Endodermal cell (in vitro differentiated cells): ENCODE measurements around the gene DROSHA. TPM values are rescaled to one million over a fixed set of nuclear protein-coding genes. Genes with fewer than 3 reads are reported as not detected.

Experiments used
- DNase-seq: peaks from one replicate; pipeline ENCODE4 v3.0.0-alpha.2; 2017
- H3K27ac ChIP-seq: 2 replicates; pipeline ENCODE4 v1.5.1; 2013; ENCODE audit warnings: mild to moderate bottlenecking, low read depth, low read length, moderate library complexity
- H3K27me3 ChIP-seq: 2 replicates; pipeline ENCODE4 v1.6.1; 2013; ENCODE audit warnings: mild to moderate bottlenecking, low read length, moderate library complexity; ENCODE audit not compliant: insufficient read depth, control insufficient read depth, poor library complexity, severe bottlenecking
- H3K36me3 ChIP-seq: 2 replicates; pipeline ENCODE4 v1.7.0; 2013; ENCODE audit warnings: mild to moderate bottlenecking, low read length, moderate library complexity; ENCODE audit not compliant: control insufficient read depth, insufficient read depth
- H3K4me1 ChIP-seq: one replicate; pipeline ENCODE4 v1.7.0; 2013; ENCODE audit warnings: low read length; ENCODE audit not compliant: control insufficient read depth, insufficient read depth
- H3K4me3 ChIP-seq: 2 replicates; pipeline ENCODE4 v1.5.1; 2013; ENCODE audit warnings: mild to moderate bottlenecking, low read length, moderate library complexity
- H3K9ac ChIP-seq: 2 replicates; pipeline ENCODE4 v1.6.1; 2013; ENCODE audit warnings: mild to moderate bottlenecking, low read length, moderate library complexity; ENCODE audit not compliant: poor library complexity, severe bottlenecking; ENCODE audit errors: extremely low read depth
- H3K9me3 ChIP-seq: 2 replicates; pipeline ENCODE4 v1.6.1; 2013; ENCODE audit warnings: mild to moderate bottlenecking, low read length, moderate library complexity; ENCODE audit not compliant: control insufficient read depth
- H3K27ac Mint-ChIP-seq: 2 replicates; pipeline ENCODE4 v1.8.0; 2020; ENCODE audit warnings: mixed read lengths
- H3K27me3 Mint-ChIP-seq: 2 replicates; pipeline ENCODE4 v1.8.0; 2021; ENCODE audit warnings: mild to moderate bottlenecking, mixed read lengths; ENCODE audit not compliant: insufficient read depth
- H3K36me3 Mint-ChIP-seq: 2 replicates; pipeline ENCODE4 v1.8.0; 2020; ENCODE audit warnings: low read depth, mixed read lengths
- H3K4me1 Mint-ChIP-seq: 2 replicates; pipeline ENCODE4 v1.8.0; 2020; ENCODE audit warnings: mixed read lengths
- H3K4me3 Mint-ChIP-seq: 2 replicates; pipeline ENCODE4 v1.8.0; 2020; ENCODE audit warnings: mild to moderate bottlenecking, moderate library complexity, mixed read lengths
- H3K9me3 Mint-ChIP-seq: 2 replicates; pipeline ENCODE4 v1.8.0; 2020; ENCODE audit warnings: mild to moderate bottlenecking, mixed read lengths
- CTCF ChIP-seq: fragments of 200-600 bp; sonication (generic); conservative IDR thresholded peaks from 2 replicates; pipeline ENCODE4 v1.5.0; 2021; ENCODE audit warnings: antibody characterized with exemption, mild to moderate bottlenecking
- WGBS, 2 experiments: methylation state at CpG; one replicate each; pipeline versions ENCODE4 v1.1.5 to v1.1.7; 2013; ENCODE audit warnings: missing lambda C conversion rate in 2 of 2, mixed read lengths in 1 of 2; ENCODE audit not compliant: insufficient coverage in 1 of 2, insufficient read length in 1 of 2; 5-methylcytosine and 5-hydroxymethylcytosine counted together
- total RNA-seq, 2 donors: library from RNA; stranded (reverse); fragmentation: NEBNext Ultra II Directional in 1 of 2; extraction: Animal tissue kit (Norgen Biotek cat#: 25700) in 1 of 2; gene quantifications; 2 replicates in 1 of 2; 3 replicates in 1 of 2; pipeline ENCODE4 v1.2.1, GENCODE V29; 2021

Gene DROSHA
- total RNA-seq, 2 donors from 2014 or later = 116 to 132 TPM

- H3K27me3 Mint-ChIP-seq = no peaks in the 10 kb centered on the region
- 90 to 91% methylated on average over 1 to 2 of the region's 2 CpGs for WGBS, 2 experiments
- Histone ChIP-seq H3K9ac (no peak overlapping the region), H3K36me3 (peaks cover 96% of the 10 kb centered on the region), H3K4me3 (no peak overlapping the region), H3K27ac (no peak overlapping the region), H3K27me3 (no peaks in the 10 kb centered on the region), H3K9me3 (no peaks in the 10 kb centered on the region), H3K4me1 (no peaks in the 10 kb centered on the region)
- peaks cover 18% of the 10 kb centered on the region for H3K4me1 Mint-ChIP-seq
- no peak overlapping the region for H3K4me3 Mint-ChIP-seq
- DNase-seq = no peak
- H3K9me3 Mint-ChIP-seq = no peaks in the 10 kb centered on the region
- H3K36me3 Mint-ChIP-seq = peaks cover 73% of the 10 kb centered on the region
- TF ChIP-seq CTCF = no peak
- peak overlapping the region; percentile 55 for H3K27ac Mint-ChIP-seq
Observed at GRCh38 chr5:31496301-31496700, 35.6 kb downstream of the DROSHA start.

- Histone ChIP-seq H3K9ac (no peak overlapping the region), H3K36me3 (peaks cover 90% of the 10 kb centered on the region), H3K27ac (no peak overlapping the region), H3K9me3 (no peaks in the 10 kb centered on the region), H3K4me1 (peaks cover 2% of the 10 kb centered on the region), H3K27me3 (no peaks in the 10 kb centered on the region), H3K4me3 (no peak overlapping the region)
- no peak for DNase-seq
- Mint-ChIP-seq H3K27ac (no peak overlapping the region), H3K36me3 (peaks cover 73% of the 10 kb centered on the region), H3K27me3 (no peaks in the 10 kb centered on the region), H3K9me3 (no peaks in the 10 kb centered on the region), H3K4me3 (no peak overlapping the region), H3K4me1 (peaks cover 28% of the 10 kb centered on the region)
- TF ChIP-seq CTCF = no peak
- whole genome bisulfite sequencing, 2 experiments = 92 to 95% methylated on average over 2 to 3 of the region's 4 CpGs
Observed at GRCh38 chr5:31495336-31495735, 36.6 kb downstream of the DROSHA start.

GRCh38 chr5:31492869-31493268, 39.0 kb downstream of the DROSHA start:
- H3K4me3 ChIP-seq = no peak overlapping the region
- H3K4me1 Mint-ChIP-seq = peaks cover 30% of the 10 kb centered on the region
- H3K36me3 ChIP-seq = peaks cover 89% of the 10 kb centered on the region
- H3K36me3 Mint-ChIP-seq = peaks cover 70% of the 10 kb centered on the region
- DNase-seq = peak; percentile 54
- no peaks in the 10 kb centered on the region for H3K27me3 Mint-ChIP-seq
- no peak overlapping the region for H3K27ac ChIP-seq
- no peak overlapping the region for H3K9ac ChIP-seq
- no peak for TF ChIP-seq CTCF
- WGBS, 2 experiments = 75 to 76% methylated on average over 2 to 4 of the region's 4 CpGs
- no peaks in the 10 kb centered on the region for H3K9me3 ChIP-seq
- no peaks in the 10 kb centered on the region for H3K27me3 ChIP-seq
- no peaks in the 10 kb centered on the region for H3K9me3 Mint-ChIP-seq
- H3K4me1 ChIP-seq = peaks cover 4% of the 10 kb centered on the region
- H3K27ac Mint-ChIP-seq = no peak overlapping the region
- H3K4me3 Mint-ChIP-seq = no peak overlapping the region
